Measurements from ENCODE around the gene PPP1R13B.

The PPP1R13B gene

DNA sequence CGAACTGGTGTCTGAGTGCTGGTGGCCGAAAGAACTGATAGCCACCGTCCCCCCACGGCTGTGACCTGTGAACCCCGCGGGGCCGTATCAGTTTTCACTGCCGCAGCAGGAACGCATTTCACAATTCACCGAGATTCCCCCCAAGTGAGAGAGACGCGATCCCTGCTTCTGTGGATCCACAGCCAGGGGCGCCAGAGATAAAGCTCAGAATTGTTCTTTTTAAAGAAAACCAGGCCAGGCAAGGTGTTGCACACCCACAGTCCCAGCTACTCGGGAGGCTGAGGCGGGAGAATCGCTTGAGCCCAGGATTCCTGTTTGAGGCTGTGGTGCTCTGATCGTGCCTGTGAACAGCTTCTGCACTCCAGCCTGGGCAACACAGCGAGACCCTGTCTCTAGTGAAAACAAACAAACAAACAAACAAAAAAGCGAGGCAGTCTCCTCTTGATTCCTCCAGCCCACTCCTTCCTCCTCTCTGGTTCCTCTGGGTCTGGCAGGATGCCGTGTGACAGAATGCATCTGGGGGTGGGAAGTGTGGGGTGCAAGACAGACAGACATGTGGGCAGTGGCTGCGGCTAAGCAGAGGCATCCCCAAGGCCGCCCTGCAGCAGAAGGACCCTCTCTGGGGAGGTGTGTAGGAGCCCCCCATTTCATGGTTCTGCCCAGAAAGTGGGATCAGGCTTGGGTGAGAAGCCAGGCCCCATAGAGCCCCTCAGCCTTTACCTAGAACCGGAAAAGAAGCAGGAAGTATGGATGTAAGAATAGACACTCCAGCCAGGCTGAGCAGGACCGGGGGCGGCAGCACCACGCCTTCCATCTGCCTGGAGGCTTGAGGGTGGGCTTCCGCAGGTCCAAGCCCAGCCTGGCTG is 39.2 kb upstream of the PPP1R13B start (continued):
- TF ChIP-seq GLI4 (tag by site-specific recombination; IDR thresholded peaks at IDR 0.05) (no peak), ZNF510 (tag by site-specific recombination; IDR thresholded peaks at IDR 0.05; ENCODE audit: insufficient replicate concordance) (no peak), ZNF518A (tag by site-specific recombination; conservative IDR thresholded peaks at IDR 0.05; ENCODE audit: low read depth) (no peak), ZNF121 (tag by site-specific recombination; IDR thresholded peaks at IDR 0.05) (peak; percentile 96), BCL11B (tag by site-specific recombination; IDR thresholded peaks at IDR 0.05; ENCODE audit: low read depth) (peak; percentile 29; the same call in 1 of the 2 replicates), OSR2 (tag by site-specific recombination; IDR thresholded peaks at IDR 0.05) (no peak), PRDM1 (tag by site-specific recombination; IDR thresholded peaks at IDR 0.05) (peak; percentile 72; the same call in 1 of the 2 replicates), ZNF214 (tag by site-specific recombination; IDR thresholded peaks at IDR 0.05; ENCODE audit: borderline replicate concordance) (no peak), MYNN (tag by site-specific recombination; IDR thresholded peaks at IDR 0.05; ENCODE audit: borderline replicate concordance) (no peak), GLI2 (tag by site-specific recombination; IDR thresholded peaks at IDR 0.05; ENCODE audit: borderline replicate concordance, low read depth) (no peak), KLF7 (tag by site-specific recombination; IDR thresholded peaks at IDR 0.05; ENCODE audit: borderline replicate concordance) (no peak), ZNF768 (tag by site-specific recombination; IDR thresholded peaks at IDR 0.05) (peak; percentile 58; the same call in 1 of the 2 replicates), ZNF23 (tag by site-specific recombination; IDR thresholded peaks at IDR 0.05; ENCODE audit: borderline replicate concordance) (no peak), ZNF473 (tag by site-specific recombination; IDR thresholded peaks at IDR 0.05) (no peak), ZNF350 (tag by site-specific recombination; IDR thresholded peaks at IDR 0.05) (no peak), ZFHX2 (tag by site-specific recombination; conservative IDR thresholded peaks at IDR 0.05) (peak; percentile 95), ATF2 (tag by site-specific recombination; IDR thresholded peaks at IDR 0.05; ENCODE audit: low read depth) (no peak), ZNF664 (tag by site-specific recombination; IDR thresholded peaks at IDR 0.05) (no peak), ZNF544 (tag by site-specific recombination; IDR thresholded peaks at IDR 0.05) (no peak), ZNF585B (tag by site-specific recombination; IDR thresholded peaks at IDR 0.05) (no peak), ZNF112 (tag by site-specific recombination; IDR thresholded peaks at IDR 0.05) (no peak), ZNF311 (tag by site-specific recombination; IDR thresholded peaks at IDR 0.05; ENCODE audit: borderline replicate concordance) (no peak), ZNF677 (tag by site-specific recombination; IDR thresholded peaks at IDR 0.05) (no peak), ZBTB8A (tag by site-specific recombination; IDR thresholded peaks at IDR 0.05) (no peak), ZNF221 (tag by site-specific recombination; IDR thresholded peaks at IDR 0.05; ENCODE audit: borderline replicate concordance) (no peak), GLIS1 (tag by site-specific recombination; IDR thresholded peaks at IDR 0.05) (peak; percentile 92)
- TF ChIP-seq, protein P1, sequence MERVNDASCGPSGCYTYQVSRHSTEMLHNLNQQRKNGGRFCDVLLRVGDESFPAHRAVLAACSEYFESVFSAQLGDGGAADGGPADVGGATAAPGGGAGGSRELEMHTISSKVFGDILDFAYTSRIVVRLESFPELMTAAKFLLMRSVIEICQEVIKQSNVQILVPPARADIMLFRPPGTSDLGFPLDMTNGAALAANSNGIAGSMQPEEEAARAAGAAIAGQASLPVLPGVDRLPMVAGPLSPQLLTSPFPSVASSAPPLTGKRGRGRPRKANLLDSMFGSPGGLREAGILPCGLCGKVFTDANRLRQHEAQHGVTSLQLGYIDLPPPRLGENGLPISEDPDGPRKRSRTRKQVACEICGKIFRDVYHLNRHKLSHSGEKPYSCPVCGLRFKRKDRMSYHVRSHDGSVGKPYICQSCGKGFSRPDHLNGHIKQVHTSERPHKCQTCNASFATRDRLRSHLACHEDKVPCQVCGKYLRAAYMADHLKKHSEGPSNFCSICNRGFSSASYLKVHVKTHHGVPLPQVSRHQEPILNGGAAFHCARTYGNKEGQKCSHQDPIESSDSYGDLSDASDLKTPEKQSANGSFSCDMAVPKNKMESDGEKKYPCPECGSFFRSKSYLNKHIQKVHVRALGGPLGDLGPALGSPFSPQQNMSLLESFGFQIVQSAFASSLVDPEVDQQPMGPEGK (tag by site-specific recombination; IDR thresholded peaks at IDR 0.05): no peak
- TF ChIP-seq, protein P2, sequence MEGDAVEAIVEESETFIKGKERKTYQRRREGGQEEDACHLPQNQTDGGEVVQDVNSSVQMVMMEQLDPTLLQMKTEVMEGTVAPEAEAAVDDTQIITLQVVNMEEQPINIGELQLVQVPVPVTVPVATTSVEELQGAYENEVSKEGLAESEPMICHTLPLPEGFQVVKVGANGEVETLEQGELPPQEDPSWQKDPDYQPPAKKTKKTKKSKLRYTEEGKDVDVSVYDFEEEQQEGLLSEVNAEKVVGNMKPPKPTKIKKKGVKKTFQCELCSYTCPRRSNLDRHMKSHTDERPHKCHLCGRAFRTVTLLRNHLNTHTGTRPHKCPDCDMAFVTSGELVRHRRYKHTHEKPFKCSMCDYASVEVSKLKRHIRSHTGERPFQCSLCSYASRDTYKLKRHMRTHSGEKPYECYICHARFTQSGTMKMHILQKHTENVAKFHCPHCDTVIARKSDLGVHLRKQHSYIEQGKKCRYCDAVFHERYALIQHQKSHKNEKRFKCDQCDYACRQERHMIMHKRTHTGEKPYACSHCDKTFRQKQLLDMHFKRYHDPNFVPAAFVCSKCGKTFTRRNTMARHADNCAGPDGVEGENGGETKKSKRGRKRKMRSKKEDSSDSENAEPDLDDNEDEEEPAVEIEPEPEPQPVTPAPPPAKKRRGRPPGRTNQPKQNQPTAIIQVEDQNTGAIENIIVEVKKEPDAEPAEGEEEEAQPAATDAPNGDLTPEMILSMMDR (tag by site-specific recombination; IDR thresholded peaks at IDR 0.05): peak; percentile 47

Measured in HEK293 (cell line).